GM10266 (cell line): Measurements from ENCODE around the gene PHLDA2.

Experiments
- DNase-seq: peaks from one replicate; pipeline ENCODE4 v3.0.0; 2012; ENCODE audit errors: extremely low spot score
- CTCF ChIP-seq: IDR thresholded peaks from 2 replicates; pipeline ENCODE4 v1.5.1; 2012; ENCODE audit warnings: mild to moderate bottlenecking, low read depth; ENCODE audit not compliant: control insufficient read depth, insufficient read depth; ENCODE audit errors: missing control alignments

Gene PHLDA2

DNA sequence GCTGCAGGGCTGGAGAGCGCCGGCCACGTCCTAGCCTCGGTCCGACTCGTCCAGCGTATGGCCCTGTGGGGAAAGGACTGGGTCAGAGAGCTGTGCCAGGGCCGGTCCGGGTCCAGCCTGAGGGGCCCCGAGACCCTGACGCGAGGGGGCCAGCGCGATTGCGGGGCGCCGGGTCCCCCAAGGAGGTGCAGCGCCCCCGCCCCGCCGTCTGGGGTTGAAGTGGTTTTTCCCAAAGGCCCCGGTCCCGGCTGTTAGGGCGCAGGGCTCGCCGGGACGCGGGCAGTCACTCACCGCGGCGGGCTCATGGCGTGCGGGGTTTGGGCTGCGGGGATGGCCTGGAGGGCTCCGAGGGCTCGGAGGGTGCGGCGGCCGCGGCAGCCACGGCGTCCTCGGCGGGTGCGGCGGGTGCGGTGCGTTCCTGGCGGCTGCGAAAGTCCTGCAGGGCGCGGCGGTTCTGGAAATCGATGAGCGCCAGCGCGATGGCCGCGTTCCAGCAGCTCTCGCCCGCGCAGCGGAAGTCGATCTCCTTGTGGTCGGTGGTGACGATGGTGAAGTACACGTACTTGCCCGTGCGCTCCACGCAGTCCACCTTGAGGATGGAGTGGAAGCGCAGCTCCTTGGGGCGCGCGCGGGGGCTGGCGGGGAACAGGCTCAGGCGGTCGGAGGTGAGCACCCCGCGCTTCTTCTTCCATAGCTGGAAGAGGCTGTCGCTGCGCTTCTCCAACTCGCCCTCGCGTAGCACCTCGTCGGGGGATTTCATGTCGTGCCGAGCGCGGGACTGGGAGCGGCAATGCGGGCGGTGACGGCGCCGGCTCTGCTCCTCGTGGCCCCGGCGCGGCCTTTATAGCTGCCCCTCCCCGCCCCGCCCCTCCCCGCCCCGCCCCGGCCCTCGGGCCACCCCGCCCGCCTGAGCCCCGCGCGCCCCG lies at the start of gene PHLDA2:
Gene PHLDA2, minus strand, starts transcription at position 816 of the 926 bp plus-strand sequence. Its CDS starts 56 bp downstream, at position 760.
- no peak for TF ChIP-seq CTCF
- DNase-seq, result peak; percentile 77

DNA sequence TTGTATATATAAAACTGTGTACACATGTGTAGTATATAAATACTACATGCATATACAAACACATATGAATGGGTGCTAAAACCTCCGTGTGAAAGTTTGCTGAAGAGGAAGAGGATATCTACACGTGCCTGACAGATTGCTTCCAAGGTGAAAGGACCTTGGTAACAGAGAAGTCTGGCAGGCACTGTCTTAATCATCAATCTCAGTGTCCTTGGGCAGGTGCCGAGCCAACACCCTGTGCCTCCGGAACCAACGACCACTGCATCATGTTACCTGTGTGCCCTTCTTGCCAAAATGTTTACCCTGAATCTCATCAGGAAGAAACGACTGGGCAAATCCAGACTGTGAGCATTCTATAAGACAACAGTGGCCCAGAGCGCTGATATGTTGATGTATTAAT lies 47.9 kb upstream of the PHLDA2 start:
- TF ChIP-seq CTCF, result no peak
- no peak for DNase-seq

DNA sequence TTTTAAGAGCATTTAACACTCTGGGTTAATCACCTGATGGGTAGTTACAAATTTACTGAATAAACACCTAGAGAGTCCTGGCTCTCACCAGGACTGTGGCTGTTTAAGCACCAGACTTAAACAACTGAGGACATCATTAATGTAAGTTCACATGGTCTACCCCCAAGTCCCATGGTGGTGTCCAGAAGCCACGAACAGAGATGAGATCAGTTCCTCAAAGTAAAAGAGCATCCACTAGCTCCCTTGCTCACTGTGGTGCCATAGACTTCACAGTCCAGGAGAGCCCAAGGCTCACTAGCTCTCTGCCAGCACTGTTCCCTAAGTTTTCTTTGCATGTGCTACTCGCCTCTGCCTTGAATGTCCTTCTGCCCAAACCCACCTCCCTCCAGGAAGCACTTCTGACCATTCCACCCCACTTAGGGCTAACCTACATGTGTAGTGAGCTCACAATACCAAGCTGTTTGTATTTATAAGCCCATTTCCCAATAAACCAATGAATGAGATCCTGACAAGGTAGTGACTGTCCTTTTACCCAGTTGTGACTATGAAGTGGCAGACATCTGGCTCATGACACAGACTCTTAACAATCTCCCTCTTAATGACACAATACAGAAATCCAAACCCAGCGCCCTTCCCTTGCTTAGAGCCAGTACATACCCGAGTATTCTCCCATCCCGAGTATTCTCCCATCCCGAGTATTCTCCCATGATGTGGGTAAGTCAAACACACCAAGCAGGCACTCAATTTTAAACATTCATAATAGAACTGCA lies 47.3 kb upstream of the PHLDA2 start:
- no peak for DNase-seq
- no peak for TF ChIP-seq CTCF

- peak; percentile 61 for TF ChIP-seq CTCF
- DNase-seq, result peak; percentile 27
These were observed 46.4 kb upstream of the PHLDA2 start for GRCh38 chr11:2975594-2975993.

DNA sequence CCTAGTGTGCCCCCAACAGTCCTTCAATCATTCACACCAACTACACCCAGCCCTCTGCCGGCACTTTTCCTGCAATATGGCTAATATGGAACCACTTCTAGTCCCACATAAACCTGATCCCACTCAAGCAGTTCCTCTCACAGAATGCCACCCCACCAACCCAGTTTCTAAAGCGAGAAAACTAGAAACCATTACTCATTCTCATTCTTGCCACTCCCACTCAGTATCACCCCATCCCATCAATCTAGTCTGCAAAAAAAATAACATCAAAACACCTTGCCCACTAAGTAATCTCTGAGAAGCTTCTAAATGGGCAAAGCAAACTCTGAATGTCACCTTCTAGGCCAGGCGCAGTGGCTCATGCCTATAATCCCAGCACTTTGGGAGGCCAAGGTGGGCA lies 45.1 kb upstream of the PHLDA2 start:
- no peak for TF ChIP-seq CTCF
- DNase-seq, result no peak

- no peak for DNase-seq
- no peak for TF ChIP-seq CTCF
These were observed 39.2 kb upstream of the PHLDA2 start for GRCh38 chr11:2968341-2968900.
